Activated gamma-delta T cell (primary cell): Measurements from ENCODE around the gene LRRC1.

Experiments
- DNase-seq: peaks from one replicate; lab custom pipeline; 2025; lab: John Stamatoyannopoulos, UW

LRRC1 gene

DNA sequence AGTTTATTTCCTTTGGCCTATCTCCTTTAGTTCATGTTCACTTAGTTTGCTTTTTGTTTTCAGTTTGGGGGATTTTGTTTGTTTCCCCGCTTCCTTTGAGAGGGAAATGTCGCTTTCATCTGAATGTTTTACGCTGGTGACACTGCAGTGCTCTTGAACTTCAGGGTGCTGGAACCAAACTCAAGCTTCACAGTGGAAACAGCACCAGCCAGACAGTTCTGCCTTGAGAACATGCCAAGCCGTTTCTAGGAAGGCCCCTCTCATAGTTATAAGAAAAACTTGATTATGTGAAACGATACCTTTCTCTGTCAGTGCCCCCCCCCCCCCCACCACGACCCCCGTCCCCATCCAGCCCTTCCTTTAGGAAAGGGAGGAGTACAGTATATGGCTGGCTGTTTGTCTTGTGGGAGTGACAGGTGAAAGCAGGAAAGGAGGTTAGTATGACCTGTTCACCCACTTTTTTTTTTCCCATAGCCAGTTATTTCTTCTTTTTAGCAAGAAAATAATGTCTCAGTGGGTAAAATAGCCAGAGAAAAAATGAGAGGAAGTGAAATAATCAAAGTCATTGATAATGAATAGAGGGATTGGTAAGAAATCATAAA lies 130.1 kb downstream of the LRRC1 start:
- no peak for DNase-seq

DNA sequence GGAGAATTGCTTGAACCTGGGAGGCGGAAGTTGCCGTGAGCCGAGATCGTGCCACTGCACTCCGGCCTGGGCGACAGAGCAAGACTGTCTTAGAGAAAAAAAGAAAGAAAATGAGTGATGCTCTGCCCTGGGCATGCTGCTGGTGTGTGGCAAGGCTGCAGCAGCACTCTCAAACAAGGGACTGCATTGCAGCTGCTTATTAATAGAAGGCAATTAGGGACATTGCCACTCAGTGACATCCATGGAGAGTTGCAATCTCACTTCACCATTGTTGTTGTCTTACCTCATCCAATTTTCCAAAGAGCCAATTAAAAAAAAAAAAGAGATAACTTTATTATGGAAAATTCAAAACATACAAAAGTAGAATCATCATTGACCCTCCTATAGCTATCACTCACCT lies 131.1 kb downstream of the LRRC1 start:
- no peak for DNase-seq

DNA sequence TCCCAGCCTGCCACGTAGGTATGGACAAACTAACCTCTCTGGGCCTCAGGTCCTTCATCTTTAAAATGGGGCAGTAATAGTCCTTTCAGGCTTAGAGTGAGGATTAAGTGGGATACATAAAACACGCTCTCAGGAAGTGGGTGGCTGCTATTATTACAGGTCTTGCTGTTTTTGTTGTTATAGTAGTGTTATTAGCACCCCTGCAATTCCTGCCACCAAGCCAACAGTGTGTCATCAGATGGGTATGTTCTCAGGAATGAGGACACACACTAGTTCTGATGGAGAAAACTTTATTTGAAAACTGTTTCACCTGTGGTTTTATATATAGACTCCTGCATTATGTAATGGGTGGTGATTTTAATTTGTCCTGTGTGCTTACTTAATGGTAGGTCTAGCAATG lies 131.7 kb downstream of the LRRC1 start:
- no peak for DNase-seq

DNA sequence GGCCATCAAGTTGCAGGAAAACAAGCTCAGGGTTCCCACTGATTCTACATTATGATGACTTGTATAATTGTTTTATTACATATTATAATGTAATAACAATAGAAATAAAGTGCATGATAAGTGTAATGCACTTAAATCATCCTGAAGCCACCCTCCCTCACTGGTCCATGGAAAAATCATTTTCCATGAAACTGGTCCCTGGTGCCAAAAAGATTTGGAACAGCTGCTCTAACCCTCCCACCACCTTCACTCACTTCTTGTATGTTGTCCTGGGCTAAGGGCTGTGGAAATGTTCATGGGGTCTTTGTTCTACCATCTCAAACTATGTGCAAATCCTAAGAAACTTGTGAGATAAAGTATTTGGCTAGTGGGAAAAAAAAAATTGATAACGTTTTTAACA lies 133.8 kb downstream of the LRRC1 start:
- no peak for DNase-seq

DNA sequence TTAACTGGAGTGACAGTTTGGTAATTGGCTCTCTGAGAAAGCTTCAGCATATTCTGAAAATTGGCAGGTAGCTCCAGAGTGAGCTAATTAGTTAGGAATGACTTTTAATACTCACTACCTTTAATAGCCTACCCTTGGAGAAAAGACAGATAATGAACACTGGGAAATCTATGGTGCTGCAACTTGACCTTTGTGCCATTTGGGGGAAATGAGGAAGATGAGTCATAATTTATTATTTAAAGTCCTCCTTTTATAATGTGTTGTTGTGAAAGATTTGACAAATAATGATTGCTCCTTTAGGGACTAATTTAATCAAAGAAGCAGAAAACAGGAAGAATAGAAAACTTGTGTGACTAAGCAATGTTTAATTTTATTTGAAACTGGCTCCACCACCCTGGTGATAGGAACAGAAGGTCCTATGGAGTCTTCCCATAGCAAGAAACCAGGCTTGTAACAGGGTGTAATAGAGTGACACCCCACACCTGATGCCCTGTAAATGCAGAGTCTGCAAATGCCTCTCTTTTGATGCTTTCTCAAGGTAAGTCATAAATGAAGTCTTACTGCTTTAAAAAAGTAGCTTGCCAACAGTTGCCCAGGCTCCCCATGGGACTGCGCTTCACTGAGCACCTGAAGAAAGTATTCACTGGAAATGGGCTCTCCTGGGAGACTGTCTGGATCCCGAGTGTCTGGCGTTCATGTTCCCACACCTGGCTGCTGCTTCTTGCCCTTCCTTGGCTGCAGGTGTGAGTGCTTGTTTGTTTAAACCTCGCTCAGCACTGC lies 134.4 kb downstream of the LRRC1 start:
- DNase-seq = no peak

DNA sequence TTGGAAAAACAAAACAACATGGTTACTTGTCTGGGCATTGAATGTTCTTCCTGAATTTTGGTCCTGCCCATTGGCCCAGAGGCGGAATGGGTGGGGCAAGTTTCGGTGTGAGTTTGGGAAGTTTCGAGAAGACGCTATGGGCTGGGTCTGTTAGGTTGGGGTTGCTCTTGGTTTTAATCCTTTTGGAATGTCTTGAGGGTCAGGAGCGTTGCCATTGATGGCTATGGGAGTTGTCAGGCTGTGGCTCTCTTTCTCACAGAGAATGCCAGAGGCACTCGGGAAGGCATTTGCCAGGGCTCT lies 135.0 kb downstream of the LRRC1 start:
- DNase-seq = no peak

DNA sequence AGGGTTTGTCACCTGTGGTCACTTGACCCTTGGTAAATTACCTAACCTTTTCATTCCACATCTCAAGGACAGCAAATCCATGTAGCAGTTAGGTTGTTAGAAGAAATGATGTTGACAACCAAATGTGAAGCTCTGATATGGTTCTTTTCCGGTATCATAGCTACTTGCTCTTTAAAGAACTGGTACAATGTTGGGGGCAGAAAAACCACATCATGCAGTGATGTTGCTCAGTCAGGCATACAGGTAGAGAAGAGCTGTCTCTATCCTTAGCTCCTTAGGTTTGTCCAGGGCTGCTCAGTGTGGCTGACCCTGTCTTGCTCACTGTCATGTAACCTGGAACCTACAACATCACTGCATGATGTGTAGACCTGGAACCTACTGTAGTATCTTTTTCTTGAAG lies 135.5 kb downstream of the LRRC1 start:
- DNase-seq = no peak

DNA sequence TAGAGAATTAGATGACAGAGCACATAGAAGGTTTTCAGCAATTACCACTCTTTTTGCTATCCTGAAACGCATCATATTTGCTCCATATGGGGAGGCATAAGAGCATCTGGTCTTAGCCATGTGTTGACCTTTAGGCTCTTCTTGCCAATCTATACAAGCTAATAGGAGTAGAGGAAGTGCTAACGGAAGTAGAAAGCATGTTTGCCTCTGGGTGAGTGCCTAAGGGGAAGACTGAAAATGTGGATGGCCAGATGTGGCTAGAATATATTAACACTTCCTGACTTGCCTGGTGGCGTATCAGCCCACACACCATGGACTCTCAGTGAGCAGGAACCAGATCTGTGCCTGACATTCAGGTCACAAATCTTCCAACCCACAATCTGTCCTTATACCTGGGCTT lies 136.3 kb downstream of the LRRC1 start:
- DNase-seq = no peak

DNA sequence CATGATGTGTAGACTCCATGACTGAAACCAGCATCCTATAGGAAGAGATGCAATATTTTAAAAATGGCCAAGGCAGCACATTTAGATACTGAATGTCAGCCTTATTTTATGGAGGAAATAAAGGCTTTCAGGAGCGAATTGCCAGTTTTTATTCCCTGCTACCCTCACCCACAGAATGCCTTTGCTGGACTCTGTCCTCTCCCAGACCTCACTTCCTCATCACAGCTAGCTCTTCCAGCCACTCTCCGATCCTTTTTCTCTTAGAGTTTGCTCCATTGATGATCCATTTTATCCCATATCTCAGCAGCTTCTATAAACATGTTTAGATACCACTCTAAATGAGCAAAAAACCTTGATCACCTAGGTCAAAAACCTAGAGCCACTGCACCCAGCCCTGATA lies 137.7 kb downstream of the LRRC1 start:
- DNase-seq = no peak

DNA sequence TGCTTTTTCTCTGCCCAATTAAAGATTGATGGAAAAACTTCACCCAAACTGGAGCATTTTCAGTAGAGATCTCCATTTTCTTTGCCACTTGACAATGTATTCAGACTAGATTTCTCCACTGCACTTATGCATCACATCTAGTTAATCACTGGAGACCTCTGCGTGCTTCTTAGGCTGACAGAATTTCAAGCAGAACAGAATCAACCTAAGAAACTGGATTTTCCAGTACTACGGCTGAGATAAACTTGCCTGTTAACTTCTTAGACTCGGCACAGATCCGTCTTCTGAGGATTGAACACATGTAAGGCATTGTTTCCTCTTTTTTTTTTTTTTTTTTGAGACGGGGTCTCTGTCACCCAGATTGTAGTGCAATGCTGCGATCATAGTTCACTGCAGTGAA lies 139.2 kb downstream of the LRRC1 start:
- no peak for DNase-seq

DNA sequence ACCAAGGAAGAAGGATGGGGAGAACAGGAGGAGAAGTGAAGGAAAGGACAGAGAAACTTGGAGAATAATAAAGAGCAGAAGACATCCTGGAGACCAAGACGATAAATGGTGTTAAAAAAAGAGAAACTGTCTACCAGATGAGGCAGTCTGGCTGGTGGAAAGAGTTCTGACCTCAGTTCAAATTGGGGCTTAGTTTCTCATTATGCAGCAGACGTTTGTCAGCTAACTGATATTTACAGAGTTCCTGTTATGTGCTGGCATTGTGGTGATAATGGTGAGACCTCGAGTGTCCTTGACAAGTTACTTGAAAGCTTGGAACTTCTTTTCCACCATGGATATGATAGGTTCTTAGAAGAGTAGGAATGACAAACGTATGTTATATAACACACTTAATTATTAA lies 142.7 kb downstream of the LRRC1 start:
- DNase-seq = no peak

DNA sequence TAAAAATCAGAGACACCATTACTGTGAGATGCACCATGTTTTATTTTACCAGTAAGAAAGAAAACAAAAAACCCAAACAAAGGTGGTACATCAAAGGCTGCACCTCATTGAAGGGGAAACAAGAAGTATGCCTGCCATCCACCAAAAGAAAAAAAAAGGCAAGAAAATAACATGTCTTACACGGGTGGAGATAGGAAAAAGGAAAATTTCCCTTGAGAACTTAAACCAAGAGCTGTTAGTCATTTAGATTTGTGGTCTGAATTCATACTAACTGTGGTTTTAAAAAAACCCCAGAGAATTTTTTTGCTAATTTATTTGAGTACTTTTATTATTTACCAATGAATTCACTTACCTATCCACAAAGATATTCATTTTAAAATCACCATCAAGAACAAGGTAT lies 144.0 kb downstream of the LRRC1 start:
- DNase-seq = no peak

DNA sequence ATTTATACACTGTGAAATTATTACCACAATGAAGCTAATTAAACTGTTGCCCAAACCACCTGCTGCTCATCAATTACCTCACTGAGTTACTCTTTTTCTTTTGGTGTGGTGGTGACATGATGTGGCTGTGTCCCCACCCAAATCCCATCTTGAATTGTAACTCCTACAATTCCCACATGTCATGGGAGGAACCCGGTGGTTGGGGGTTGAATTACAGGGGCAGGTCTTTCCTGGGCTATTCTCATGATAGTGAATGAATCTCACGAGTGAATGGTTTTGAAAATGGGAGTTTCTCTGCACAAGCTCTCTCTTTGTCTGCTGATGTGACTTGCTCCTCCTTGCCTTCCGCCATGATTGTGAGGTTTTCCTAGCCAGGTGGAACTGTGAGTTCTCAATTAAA lies 145.0 kb downstream of the LRRC1 start:
- DNase-seq = no peak

DNA sequence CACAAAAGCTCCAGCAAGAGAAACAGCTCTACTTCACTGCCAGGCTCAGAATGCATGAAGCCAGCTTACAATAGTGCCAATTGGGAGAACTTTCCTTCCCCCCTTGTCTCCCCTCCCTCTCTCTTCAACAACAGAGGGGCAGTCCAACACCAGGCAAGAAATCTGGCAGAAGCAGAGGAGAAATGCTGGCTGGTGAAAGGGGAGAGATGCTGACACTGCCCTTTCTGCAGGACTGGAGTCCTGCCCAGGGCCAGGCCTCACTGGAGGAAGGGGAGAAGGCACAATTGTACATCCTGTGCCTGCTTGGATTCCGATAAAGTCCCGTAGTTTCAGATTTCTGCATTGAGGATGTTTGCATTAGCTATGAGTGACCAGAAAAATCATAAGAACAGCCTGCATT lies 148.6 kb downstream of the LRRC1 start:
- DNase-seq = no peak

DNA sequence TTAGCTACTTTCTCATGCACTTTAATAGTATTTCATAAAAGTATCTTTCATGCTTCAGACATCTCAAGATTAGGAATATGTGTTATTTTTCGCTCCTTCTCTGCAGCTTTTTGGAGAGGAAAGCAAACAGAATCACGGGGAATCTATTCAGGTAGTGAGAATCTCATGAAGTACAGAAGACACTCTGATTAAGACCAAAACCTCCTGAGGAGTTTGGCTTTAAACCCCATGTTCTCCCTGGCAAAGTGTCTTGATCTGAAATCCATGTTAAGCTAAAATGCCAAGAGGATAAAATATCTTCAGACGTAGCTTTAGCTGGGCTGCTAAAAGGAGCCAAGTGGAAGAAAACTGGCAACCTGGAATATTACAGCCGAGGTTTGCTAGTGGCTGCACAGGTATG lies 149.3 kb downstream of the LRRC1 start:
- no peak for DNase-seq

DNA sequence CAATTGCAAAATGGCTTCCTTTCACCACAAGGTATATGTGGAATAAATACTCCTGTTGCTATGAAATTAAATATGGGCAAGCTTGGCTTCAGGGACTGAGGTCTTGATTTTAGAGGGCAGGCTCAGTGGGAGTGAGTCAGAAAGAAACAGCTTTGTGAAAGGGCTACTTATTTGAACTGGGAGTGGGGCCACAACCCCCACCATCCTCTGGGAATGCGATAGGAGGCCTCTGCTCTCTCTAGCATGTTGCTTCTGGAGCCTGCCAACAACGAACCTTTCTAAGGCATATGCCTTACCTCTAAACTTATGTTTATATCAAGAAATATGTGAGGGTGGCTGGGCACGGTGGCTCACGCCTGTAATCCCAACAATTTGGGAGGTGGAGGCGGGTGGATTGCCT lies 149.7 kb downstream of the LRRC1 start:
- DNase-seq = no peak

DNA sequence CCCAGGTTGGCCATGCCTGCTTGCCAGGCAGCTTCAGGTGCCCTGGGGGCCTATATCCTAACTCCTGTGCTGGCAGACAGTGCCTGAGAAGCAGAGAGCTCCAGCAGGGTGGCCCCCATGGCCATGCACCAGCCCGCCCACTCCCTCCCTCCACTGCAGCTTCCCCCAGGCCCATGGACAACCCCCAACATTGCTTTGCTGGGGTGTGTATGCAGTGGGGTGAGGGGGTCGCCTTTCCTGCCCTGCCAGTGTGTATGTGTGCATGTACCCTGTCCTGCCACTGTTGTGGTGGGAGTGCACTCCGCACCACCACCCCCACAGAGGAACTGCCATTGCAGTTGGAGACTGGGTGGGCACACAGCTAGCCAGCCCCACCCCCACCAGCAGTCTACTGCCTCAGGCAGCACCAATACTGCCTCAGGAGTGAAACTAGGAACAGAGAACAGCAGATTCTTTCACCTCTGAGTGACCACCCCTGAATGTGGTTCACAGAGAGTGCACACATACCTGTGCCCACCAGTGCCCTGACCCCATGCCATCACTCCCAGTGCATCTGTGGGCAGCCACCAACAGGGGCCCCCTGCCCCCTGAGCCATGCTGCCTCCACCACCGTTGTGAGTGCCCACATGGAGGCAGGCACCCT lies 151.1 kb downstream of the LRRC1 start:
- DNase-seq = no peak

DNA sequence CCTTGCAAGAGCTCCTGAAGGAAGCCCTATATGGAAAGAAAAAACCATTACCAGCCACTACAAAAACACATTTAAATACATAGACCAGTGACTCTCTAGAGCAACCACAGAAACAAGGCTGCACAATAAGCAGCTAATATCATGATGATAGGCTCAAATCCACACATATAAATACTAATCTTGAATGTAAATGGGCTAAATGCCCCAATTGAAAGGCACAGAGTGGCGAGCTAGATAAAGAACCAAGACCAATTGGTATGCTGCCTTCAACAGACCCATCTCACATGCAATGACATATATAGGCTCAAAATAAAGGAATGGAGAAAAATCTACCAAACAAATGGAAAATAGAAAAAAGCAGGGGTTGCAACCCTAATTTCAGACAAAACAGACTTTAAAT lies 153.0 kb downstream of the LRRC1 start:
- DNase-seq = no peak

DNA sequence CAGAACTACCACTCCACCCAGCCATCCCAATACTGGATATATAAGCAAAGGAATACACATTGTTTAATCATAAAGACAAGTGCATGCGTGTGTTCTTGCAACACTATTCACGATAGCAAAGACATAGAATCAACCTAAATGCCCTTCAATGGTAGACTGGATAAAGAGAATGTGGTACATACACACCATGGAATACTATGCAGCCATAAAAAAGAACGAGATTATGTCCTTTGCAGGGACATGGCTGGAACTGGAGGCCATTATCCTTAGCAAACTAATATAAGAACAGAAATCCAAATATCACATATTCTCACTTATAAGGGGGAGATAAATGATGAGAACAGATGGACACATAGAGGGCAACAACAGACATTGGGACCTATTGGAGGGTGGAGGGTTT lies 156.6 kb downstream of the LRRC1 start:
- DNase-seq = no peak

DNA sequence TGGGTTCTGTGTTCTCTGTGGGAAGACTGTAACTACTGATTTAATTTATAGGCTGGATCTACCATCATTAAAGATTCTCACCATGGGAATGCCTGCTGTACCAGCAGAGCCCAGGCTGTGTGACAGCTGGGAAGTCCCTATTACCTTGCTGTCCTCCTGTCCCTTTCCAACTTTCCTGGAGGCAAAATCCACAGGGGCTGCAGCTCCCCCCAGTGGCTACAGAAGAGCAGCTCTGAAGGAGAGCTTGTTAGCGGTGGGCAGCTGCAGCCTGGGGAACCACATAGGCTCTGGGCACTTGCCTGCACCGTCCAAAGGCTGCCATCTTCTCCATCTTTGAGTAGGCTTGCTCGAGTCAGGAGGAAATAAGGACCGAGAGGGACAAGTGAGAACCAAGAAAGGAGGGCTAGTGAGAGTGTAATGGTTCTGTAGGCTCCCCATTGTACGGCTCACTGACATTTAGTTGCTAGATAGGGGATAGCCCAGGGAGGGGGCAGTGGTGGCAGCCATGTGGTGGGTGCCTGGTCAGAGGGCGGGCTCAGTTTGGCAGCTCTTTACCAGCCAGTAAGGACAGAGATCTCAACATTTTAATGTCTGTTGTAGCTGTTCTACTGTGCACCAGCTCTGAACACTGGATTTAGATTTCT lies 161.4 kb downstream of the LRRC1 start:
- no peak for DNase-seq

DNA sequence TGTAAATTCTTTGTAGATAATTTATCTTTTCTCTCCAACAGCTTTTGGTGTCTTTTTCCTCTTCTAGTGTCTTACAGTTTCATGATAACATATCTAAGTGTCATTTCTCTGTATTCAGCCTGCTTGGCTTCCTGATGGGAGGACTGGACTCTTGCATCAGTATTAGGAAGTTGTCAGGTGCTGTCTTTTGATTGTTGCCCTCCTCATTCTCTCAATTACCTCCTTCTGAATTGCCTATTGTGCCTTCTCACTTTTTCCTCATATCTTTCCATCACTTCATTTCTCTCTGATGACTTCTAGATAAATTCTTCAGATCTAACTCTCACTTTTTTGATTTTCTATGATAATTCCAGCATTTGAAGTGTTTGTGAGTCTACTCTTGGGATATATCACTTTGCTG lies 162.0 kb downstream of the LRRC1 start:
- DNase-seq = no peak

DNA sequence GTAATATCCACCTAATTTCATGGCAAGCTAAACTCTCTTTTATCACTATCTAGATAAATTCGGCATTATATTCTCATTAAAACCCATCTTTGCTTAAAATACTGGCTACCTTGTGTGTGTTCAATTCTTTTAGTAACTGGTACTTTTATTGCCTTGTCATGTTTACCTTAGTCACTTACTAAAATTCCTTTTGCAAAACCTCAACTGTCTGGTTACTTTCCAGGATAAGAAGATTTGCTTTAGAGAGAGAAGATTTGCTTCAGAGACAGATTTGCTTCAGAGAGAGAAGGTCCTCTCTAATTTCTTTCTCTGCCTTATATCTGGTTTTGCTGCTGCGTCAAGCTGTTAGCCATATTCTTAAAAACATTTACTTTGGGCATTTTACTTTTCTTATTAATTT lies 164.9 kb downstream of the LRRC1 start:
- DNase-seq = no peak

DNA sequence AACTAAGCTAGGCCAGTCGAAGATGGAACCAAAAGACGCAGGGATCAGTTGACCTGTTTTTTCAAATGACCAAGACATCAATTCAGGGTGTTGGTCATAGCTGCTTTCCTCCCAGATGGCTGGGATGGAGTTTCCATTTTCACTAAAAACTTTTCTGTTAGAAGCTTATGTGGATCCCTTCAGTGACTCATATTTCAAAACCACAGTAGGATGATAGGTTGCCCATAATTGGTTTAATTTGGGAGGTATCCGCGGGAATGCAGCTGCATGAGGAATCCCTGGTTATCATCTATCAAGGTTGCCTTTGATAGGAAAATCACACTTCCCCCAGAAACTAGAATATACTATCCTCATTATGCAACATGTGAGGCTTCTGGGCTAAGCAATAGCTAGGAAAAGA lies 165.5 kb downstream of the LRRC1 start:
- DNase-seq = no peak
